SK-N-SH treated with all-trans-retinoic acid at 6 μM for 48 hours (cell line): ENCODE measurements around the gene SLC8B1.

ENCODE experiments used
- ATAC-seq: fragments of 200-7000 bp; cut with Tn5 transposase; 3 replicates; pipeline ENCODE4 v1.9.1; 2020; ENCODE audit warnings: mild to moderate bottlenecking, moderate library complexity
- ARNTL ChIP-seq: fragments of 450-650 bp; formaldehyde crosslinking; IDR thresholded peaks from 2 replicates; pipeline ENCODE4 v1.5.0; 2020; ENCODE audit warnings: low read depth, mild to moderate bottlenecking, moderate library complexity, borderline replicate concordance
- BACH2 ChIP-seq: fragments of 250-450 bp; sonication (Bioruptor Pico); IDR thresholded peaks from 2 replicates; pipeline ENCODE4 v1.9.0; 2021; ENCODE audit warnings: mild to moderate bottlenecking, borderline replicate concordance
- CREB5 ChIP-seq: fragments of 250-450 bp; sonication (Bioruptor Pico); IDR thresholded peaks from 2 replicates; pipeline ENCODE4 v1.5.1; 2020; ENCODE audit warnings: low read depth, mild to moderate bottlenecking, moderate library complexity
- ESRRG ChIP-seq: fragments of 250-450 bp; sonication (Bioruptor Pico); IDR thresholded peaks from 2 replicates; pipeline ENCODE4 v1.6.1; 2021; ENCODE audit warnings: mild to moderate bottlenecking
- GLIS3 ChIP-seq: fragments of 250-450 bp; sonication (Bioruptor Pico); IDR thresholded peaks from 2 replicates; pipeline ENCODE4 v1.5.0; 2020; ENCODE audit warnings: mild to moderate bottlenecking, moderate library complexity
- ISL1 ChIP-seq: fragments of 250-450 bp; sonication (Bioruptor Pico); IDR thresholded peaks from 2 replicates; pipeline ENCODE4 v2.1.2; 2022; ENCODE audit warnings: mild to moderate bottlenecking, moderate library complexity
- OSR1 ChIP-seq: fragments of 250-450 bp; sonication (Bioruptor Pico); IDR thresholded peaks from 2 replicates; pipeline ENCODE4 v1.8.0; 2022; ENCODE audit warnings: moderate library complexity, mild to moderate bottlenecking, inconsistent platforms
- PPARA ChIP-seq: fragments of 250-450 bp; sonication (Bioruptor Pico); IDR thresholded peaks from 2 replicates; pipeline ENCODE4 v1.5.0; 2020; ENCODE audit warnings: mild to moderate bottlenecking, borderline replicate concordance
- RARB ChIP-seq: fragments of 250-450 bp; sonication (Bioruptor Pico); IDR thresholded peaks from 2 replicates; pipeline ENCODE4 v1.8.0; 2021; ENCODE audit warnings: mild to moderate bottlenecking, moderate library complexity
- SNAI2 ChIP-seq: fragments of 250-450 bp; sonication (Bioruptor Pico); IDR thresholded peaks from 2 replicates; pipeline ENCODE4 v1.5.0; 2020; ENCODE audit warnings: mild to moderate bottlenecking, moderate library complexity
- TCF4 ChIP-seq: fragments of 250-450 bp; sonication (Bioruptor Pico); IDR thresholded peaks from 2 replicates; pipeline ENCODE4 v1.8.0; 2021; ENCODE audit warnings: mild to moderate bottlenecking, moderate library complexity, borderline replicate concordance
- TOX ChIP-seq: fragments of 250-450 bp; sonication (Bioruptor Pico); IDR thresholded peaks from 2 replicates; pipeline ENCODE4 v1.8.0; 2021; ENCODE audit warnings: mild to moderate bottlenecking, moderate library complexity, borderline replicate concordance
- ZC3H10 ChIP-seq: fragments of 250-450 bp; sonication (Bioruptor Pico); IDR thresholded peaks from 2 replicates; pipeline ENCODE4 v1.5.1; 2021; ENCODE audit warnings: mild to moderate bottlenecking, moderate library complexity
- ZFP3 ChIP-seq: fragments of 250-450 bp; sonication (Bioruptor Pico); IDR thresholded peaks from 2 replicates; pipeline ENCODE4 v1.5.0; 2020; ENCODE audit warnings: mild to moderate bottlenecking, moderate library complexity
- ZFP30 ChIP-seq: fragments of 450-650 bp; formaldehyde crosslinking; IDR thresholded peaks from 2 replicates; pipeline ENCODE4 v1.5.0; 2022; ENCODE audit warnings: mild to moderate bottlenecking, moderate library complexity
- ZNF565 ChIP-seq: fragments of 450-650 bp; formaldehyde crosslinking; conservative IDR thresholded peaks from 2 replicates; pipeline ENCODE4 v1.5.0; 2020; ENCODE audit warnings: low read depth, mild to moderate bottlenecking, moderate library complexity
- ZNF70 ChIP-seq: fragments of 450-650 bp; formaldehyde crosslinking; IDR thresholded peaks from 2 replicates; pipeline ENCODE4 v1.5.0; 2020; ENCODE audit warnings: mild to moderate bottlenecking, moderate library complexity
- TF ChIP-seq, protein P1 (sequence below): fragments of 250-450 bp; sonication (Bioruptor Pico); IDR thresholded peaks from 2 replicates; pipeline ENCODE4 v1.5.1; 2021; ENCODE audit warnings: mild to moderate bottlenecking, moderate library complexity
- TF ChIP-seq, protein P2 (sequence below): fragments of 250-450 bp; sonication (Bioruptor Pico); IDR thresholded peaks from 2 replicates; pipeline ENCODE4 v1.8.0; 2020; ENCODE audit warnings: mild to moderate bottlenecking, moderate library complexity, borderline replicate concordance
- TF ChIP-seq, protein P3 (sequence below): fragments of 250-450 bp; sonication (Bioruptor Pico); IDR thresholded peaks from 2 replicates; pipeline ENCODE4 v1.5.0; 2020; ENCODE audit warnings: mild to moderate bottlenecking, moderate library complexity

SLC8B1 gene

DNA sequence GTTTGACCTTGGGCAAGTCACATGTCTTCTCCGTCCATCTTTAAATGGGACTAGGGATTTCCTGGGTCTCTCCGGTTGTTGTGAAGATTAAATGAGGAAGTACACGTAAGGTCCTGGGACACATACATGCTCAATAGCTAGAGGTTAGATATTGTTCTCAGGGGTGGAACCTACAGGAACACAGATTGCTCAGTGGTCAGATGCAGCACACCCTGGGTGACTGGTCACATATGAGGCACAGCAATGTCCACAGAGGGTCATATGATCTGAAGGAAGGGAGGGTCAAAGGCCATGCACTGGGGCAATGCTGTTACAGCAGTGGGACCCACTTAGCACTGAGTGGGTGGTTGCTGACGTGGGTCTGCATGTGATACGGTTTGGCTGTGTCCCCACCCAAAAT, 11.4 kb upstream of the SLC8B1 start (continued):
- TF ChIP-seq ZNF70 (CRISPR knock-in tag), result no peak
- no peak for TF ChIP-seq CREB5 (CRISPR knock-in tag)
- no peak for TF ChIP-seq BACH2 (CRISPR knock-in tag)

- no peak for ATAC-seq
- TF ChIP-seq, protein P1, sequence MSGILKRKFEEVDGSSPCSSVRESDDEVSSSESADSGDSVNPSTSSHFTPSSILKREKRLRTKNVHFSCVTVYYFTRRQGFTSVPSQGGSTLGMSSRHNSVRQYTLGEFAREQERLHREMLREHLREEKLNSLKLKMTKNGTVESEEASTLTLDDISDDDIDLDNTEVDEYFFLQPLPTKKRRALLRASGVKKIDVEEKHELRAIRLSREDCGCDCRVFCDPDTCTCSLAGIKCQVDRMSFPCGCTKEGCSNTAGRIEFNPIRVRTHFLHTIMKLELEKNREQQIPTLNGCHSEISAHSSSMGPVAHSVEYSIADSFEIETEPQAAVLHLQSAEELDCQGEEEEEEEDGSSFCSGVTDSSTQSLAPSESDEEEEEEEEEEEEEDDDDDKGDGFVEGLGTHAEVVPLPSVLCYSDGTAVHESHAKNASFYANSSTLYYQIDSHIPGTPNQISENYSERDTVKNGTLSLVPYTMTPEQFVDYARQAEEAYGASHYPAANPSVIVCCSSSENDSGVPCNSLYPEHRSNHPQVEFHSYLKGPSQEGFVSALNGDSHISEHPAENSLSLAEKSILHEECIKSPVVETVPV (CRISPR knock-in tag), result no peak
- TF ChIP-seq ARNTL (CRISPR knock-in tag) (no peak), SNAI2 (CRISPR knock-in tag) (no peak), RARB (CRISPR knock-in tag) (no peak), ZFP3 (CRISPR knock-in tag) (no peak), TCF4 (CRISPR knock-in tag) (no peak), ZFP30 (CRISPR knock-in tag) (no peak), GLIS3 (CRISPR knock-in tag) (no peak), ZC3H10 (CRISPR knock-in tag) (no peak), PPARA (CRISPR knock-in tag) (no peak)
- TF ChIP-seq, protein P2, sequence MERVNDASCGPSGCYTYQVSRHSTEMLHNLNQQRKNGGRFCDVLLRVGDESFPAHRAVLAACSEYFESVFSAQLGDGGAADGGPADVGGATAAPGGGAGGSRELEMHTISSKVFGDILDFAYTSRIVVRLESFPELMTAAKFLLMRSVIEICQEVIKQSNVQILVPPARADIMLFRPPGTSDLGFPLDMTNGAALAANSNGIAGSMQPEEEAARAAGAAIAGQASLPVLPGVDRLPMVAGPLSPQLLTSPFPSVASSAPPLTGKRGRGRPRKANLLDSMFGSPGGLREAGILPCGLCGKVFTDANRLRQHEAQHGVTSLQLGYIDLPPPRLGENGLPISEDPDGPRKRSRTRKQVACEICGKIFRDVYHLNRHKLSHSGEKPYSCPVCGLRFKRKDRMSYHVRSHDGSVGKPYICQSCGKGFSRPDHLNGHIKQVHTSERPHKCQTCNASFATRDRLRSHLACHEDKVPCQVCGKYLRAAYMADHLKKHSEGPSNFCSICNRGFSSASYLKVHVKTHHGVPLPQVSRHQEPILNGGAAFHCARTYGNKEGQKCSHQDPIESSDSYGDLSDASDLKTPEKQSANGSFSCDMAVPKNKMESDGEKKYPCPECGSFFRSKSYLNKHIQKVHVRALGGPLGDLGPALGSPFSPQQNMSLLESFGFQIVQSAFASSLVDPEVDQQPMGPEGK (CRISPR knock-in tag), result no peak
- TF ChIP-seq, protein P3, sequence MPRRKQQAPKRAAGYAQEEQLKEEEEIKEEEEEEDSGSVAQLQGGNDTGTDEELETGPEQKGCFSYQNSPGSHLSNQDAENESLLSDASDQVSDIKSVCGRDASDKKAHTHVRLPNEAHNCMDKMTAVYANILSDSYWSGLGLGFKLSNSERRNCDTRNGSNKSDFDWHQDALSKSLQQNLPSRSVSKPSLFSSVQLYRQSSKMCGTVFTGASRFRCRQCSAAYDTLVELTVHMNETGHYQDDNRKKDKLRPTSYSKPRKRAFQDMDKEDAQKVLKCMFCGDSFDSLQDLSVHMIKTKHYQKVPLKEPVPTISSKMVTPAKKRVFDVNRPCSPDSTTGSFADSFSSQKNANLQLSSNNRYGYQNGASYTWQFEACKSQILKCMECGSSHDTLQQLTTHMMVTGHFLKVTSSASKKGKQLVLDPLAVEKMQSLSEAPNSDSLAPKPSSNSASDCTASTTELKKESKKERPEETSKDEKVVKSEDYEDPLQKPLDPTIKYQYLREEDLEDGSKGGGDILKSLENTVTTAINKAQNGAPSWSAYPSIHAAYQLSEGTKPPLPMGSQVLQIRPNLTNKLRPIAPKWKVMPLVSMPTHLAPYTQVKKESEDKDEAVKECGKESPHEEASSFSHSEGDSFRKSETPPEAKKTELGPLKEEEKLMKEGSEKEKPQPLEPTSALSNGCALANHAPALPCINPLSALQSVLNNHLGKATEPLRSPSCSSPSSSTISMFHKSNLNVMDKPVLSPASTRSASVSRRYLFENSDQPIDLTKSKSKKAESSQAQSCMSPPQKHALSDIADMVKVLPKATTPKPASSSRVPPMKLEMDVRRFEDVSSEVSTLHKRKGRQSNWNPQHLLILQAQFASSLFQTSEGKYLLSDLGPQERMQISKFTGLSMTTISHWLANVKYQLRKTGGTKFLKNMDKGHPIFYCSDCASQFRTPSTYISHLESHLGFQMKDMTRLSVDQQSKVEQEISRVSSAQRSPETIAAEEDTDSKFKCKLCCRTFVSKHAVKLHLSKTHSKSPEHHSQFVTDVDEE (CRISPR knock-in tag), result no peak
- TF ChIP-seq, all 23 proteins: peak for 0
These were observed 10.4 kb upstream of the SLC8B1 start for GRCh38 chr12:113345318-113345717.

GRCh38 chr12:113341535-113341934, 6.6 kb upstream of the SLC8B1 start:
- ATAC-seq, result no peak
- TF ChIP-seq GLIS3 (CRISPR knock-in tag) (no peak), TCF4 (CRISPR knock-in tag) (no peak), ZNF565 (CRISPR knock-in tag) (no peak), CREB5 (CRISPR knock-in tag) (no peak), ISL1 (CRISPR knock-in tag) (no peak), ARNTL (CRISPR knock-in tag) (no peak), ZNF70 (CRISPR knock-in tag) (no peak), ZFP3 (CRISPR knock-in tag) (no peak), OSR1 (CRISPR knock-in tag) (no peak), ESRRG (CRISPR knock-in tag) (no peak), TOX (CRISPR knock-in tag) (no peak)
- TF ChIP-seq, protein P3 (CRISPR knock-in tag), result no peak
- TF ChIP-seq, protein P1 (CRISPR knock-in tag), result no peak
- TF ChIP-seq, protein P2 (CRISPR knock-in tag), result no peak
